IPS-18c (cell line): Measurements from ENCODE around the gene SIDT2.
"Not testable (repeated sequence)": the region's sequence is repeated elsewhere in the genome, so short reads cannot be mapped to it uniquely, and the experiment has no call there.

ENCODE experiments used
- H3K4me3 ChIP-seq: 2 replicates; pipeline ENCODE4 v1.7.0; 2013; ENCODE audit warnings: low read depth, mild to moderate bottlenecking, low read length, moderate library complexity; ENCODE audit not compliant: insufficient read depth
- H3K9me3 ChIP-seq: one replicate; pipeline ENCODE4 v1.6.1; 2013; ENCODE audit warnings: mild to moderate bottlenecking, low read length, moderate library complexity; ENCODE audit not compliant: control insufficient read depth, insufficient read depth

Gene SIDT2

GRCh38 chr11:117178210-117179034 lies at the start of gene SIDT2:
TSS of gene SIDT2 (plus strand) at chr11:117178743. CDS start at chr11:117179264, 521 bp downstream.
- H3K4me3 ChIP-seq, result peak within 1 kb of the TSS; percentile 77
- H3K9me3 ChIP-seq, result no peaks in the 10 kb centered on the region

- H3K4me3 ChIP-seq, H3K9me3 ChIP-seq: not testable (repeated sequence)
Measured at GRCh38 chr11:117130396-117130795, 48.1 kb upstream of the SIDT2 start.

- H3K4me3 ChIP-seq, result no peak overlapping the region
- no peaks in the 10 kb centered on the region for H3K9me3 ChIP-seq
Measured at GRCh38 chr11:117130879-117131278, 47.7 kb upstream of the SIDT2 start.

- Histone ChIP-seq H3K9me3 (no peaks in the 10 kb centered on the region), H3K4me3 (no peak overlapping the region)
Measured at GRCh38 chr11:117134431-117134830, 44.1 kb upstream of the SIDT2 start.

- not testable (repeated sequence) for H3K4me3 ChIP-seq, H3K9me3 ChIP-seq
Measured at GRCh38 chr11:117134979-117135378, 43.6 kb upstream of the SIDT2 start.

- not testable (repeated sequence) for H3K4me3 ChIP-seq
Measured at GRCh38 chr11:117137223-117138086, 41.1 kb upstream of the SIDT2 start.

GRCh38 chr11:117143390-117143789 lies 35.2 kb upstream of the SIDT2 start:
- H3K4me3 ChIP-seq, result peak overlapping the region; percentile 95
- H3K9me3 ChIP-seq, result no peaks in the 10 kb centered on the region

More at GRCh38 chr11:117137223-117138086, 41.1 kb upstream of the SIDT2 start:
- H3K9me3 ChIP-seq, result not testable (repeated sequence)

- no peaks in the 10 kb centered on the region for H3K9me3 ChIP-seq
Measured at GRCh38 chr11:117143871-117144476, 34.6 kb upstream of the SIDT2 start, which contains the start of gene PAFAH1B2. TSS of gene PAFAH1B2 (plus strand) at chr11:117144287. CDS start at chr11:117152448, 8,161 bp downstream.

GRCh38 chr11:117144477-117145392 lies 33.8 kb upstream of the SIDT2 start:
- no peaks in the 10 kb centered on the region for H3K9me3 ChIP-seq
- H3K4me3 ChIP-seq, result peak overlapping the region; percentile 95

More at GRCh38 chr11:117143871-117144476, 34.6 kb upstream of the SIDT2 start, which contains the start of gene PAFAH1B2:
- peak within 1 kb of the TSS; percentile 95 for H3K4me3 ChIP-seq

GRCh38 chr11:117145393-117145761 lies 33.2 kb upstream of the SIDT2 start:
- Histone ChIP-seq H3K4me3 (peak overlapping the region; percentile 95), H3K9me3 (no peaks in the 10 kb centered on the region)

- no peak overlapping the region for H3K4me3 ChIP-seq
- H3K9me3 ChIP-seq, result no peaks in the 10 kb centered on the region
Measured at GRCh38 chr11:117146521-117146920, 32.0 kb upstream of the SIDT2 start.

GRCh38 chr11:117152066-117152465 lies 26.5 kb upstream of the SIDT2 start:
- H3K4me3 ChIP-seq, result no peak overlapping the region
- no peaks in the 10 kb centered on the region for H3K9me3 ChIP-seq

GRCh38 chr11:117154468-117154867 lies 24.1 kb upstream of the SIDT2 start:
- Histone ChIP-seq H3K4me3 (no peak overlapping the region), H3K9me3 (no peaks in the 10 kb centered on the region)

- Histone ChIP-seq H3K9me3 (no peaks in the 10 kb centered on the region), H3K4me3 (no peak overlapping the region)
Measured at GRCh38 chr11:117157507-117157906, 21.0 kb upstream of the SIDT2 start.

GRCh38 chr11:117159892-117160291 lies 18.7 kb upstream of the SIDT2 start:
- H3K9me3 ChIP-seq, result peaks cover 2% of the 10 kb centered on the region
- no peak overlapping the region for H3K4me3 ChIP-seq

- H3K4me3 ChIP-seq, result no peak overlapping the region
- H3K9me3 ChIP-seq, result peaks cover 2% of the 10 kb centered on the region
Measured at GRCh38 chr11:117160826-117161225, 17.7 kb upstream of the SIDT2 start.
